SK-N-SH (cell line): ENCODE data around the gene INAFM2. TPM values are rescaled to one million over a fixed set of nuclear protein-coding genes. Genes with fewer than 3 reads are reported as not detected.

Source experiments
- CTCF ChIA-PET: fragments of 300-600, 350-600 bp; formaldehyde crosslinking; extraction: SDS; loops from one replicate; lab custom pipeline; 2021; lab: Yijun Ruan, JAX
- POLR2A ChIA-PET: fragments of 350-600 bp; sonication (Branson Sonifier 250); formaldehyde crosslinking; extraction: SDS; loops from one replicate; lab custom pipeline; 2020; ENCODE audit warnings: antibody characterized with exemption, inconsistent platforms; lab: Yijun Ruan, JAX
- DNase-seq: peaks from one replicate; pipeline ENCODE4 v3.0.0; 2012
- H2AFZ ChIP-seq: fragments of 200-600 bp; sonication (generic); 2 replicates; pipeline ENCODE4 v1.8.1; 2016; ENCODE audit warnings: antibody characterized with exemption, mild to moderate bottlenecking, low read depth
- H3F3A ChIP-seq: fragments of 200-600 bp; sonication (generic); replicated peaks from 2 replicates; pipeline ENCODE3; 2016; ENCODE audit warnings: antibody characterized with exemption, mild to moderate bottlenecking; ENCODE audit not compliant: insufficient read depth
- H3K27ac ChIP-seq, 2 experiments: fragments of 200-500 bp in 1 of 2; fragments of 200-600 bp in 1 of 2; sonication (Bioruptor generic) in 1 of 2; sonication (generic), shearing (Covaris generic) in 1 of 2; 2 replicates each; pipeline versions ENCODE4 v1.5.1 to v1.6.1; 2014 to 2016; ENCODE audit warnings: low read depth in 2 of 2, inconsistent platforms in 1 of 2, low read length in 1 of 2, mild to moderate bottlenecking in 1 of 2, mixed read lengths in 1 of 2
- H3K27me3 ChIP-seq: fragments of 200-600 bp; sonication (generic), shearing (Covaris generic); 2 replicates; pipeline ENCODE4 v1.6.1; 2016; ENCODE audit warnings: mixed run types; ENCODE audit not compliant: insufficient read depth
- H3K36me3 ChIP-seq, 2 experiments: fragments of 200-500 bp in 1 of 2; fragments of 200-600 bp in 1 of 2; sonication (Bioruptor generic) in 1 of 2; sonication (generic) in 1 of 2; replicated peaks in 1 of 2; 2 replicates each; pipeline versions ENCODE3 to v1.5.1; 2014 to 2016; ENCODE audit warnings: low read length in 1 of 2, mild to moderate bottlenecking in 1 of 2; ENCODE audit not compliant: insufficient read depth in 2 of 2, control insufficient read depth in 1 of 2
- H3K4me1 ChIP-seq, 2 experiments: fragments of 200-500 bp in 1 of 2; fragments of 200-600 bp in 1 of 2; sonication (Bioruptor generic) in 1 of 2; sonication (generic), shearing (Covaris generic) in 1 of 2; 2 replicates each; pipeline versions ENCODE4 v1.5.1 to v1.6.1; 2014 to 2016; ENCODE audit warnings: low read depth in 1 of 2, low read length in 1 of 2, mixed run types in 1 of 2; ENCODE audit not compliant: insufficient read depth in 2 of 2, control insufficient read depth in 1 of 2
- H3K4me2 ChIP-seq: fragments of 200-600 bp; sonication (generic), shearing (Covaris generic); 2 replicates; pipeline ENCODE4 v1.6.1; 2017; ENCODE audit warnings: mixed run types
- H3K4me3 ChIP-seq, 2 experiments: fragments of 200-500 bp in 1 of 2; fragments of 200-600 bp in 1 of 2; sonication (Bioruptor generic) in 1 of 2; sonication (generic), shearing (Covaris generic) in 1 of 2; 2 replicates each; pipeline versions ENCODE4 v1.5.1 to v1.8.1; 2014 to 2016; ENCODE audit warnings: low read depth in 2 of 2, inconsistent platforms in 1 of 2, low read length in 1 of 2, mild to moderate bottlenecking in 1 of 2, mixed read lengths in 1 of 2, moderate library complexity in 1 of 2
- H3K79me2 ChIP-seq: fragments of 200-600 bp; sonication (generic); 2 replicates; pipeline ENCODE4 v1.8.1; 2017; ENCODE audit warnings: mild to moderate bottlenecking; ENCODE audit not compliant: insufficient read depth
- H3K9ac ChIP-seq: fragments of 200-600 bp; sonication (generic); 2 replicates; pipeline ENCODE4 v1.6.1; 2017; ENCODE audit warnings: mixed run types
- H3K9me2 ChIP-seq: fragments of 200-600 bp; sonication (generic); 2 replicates; pipeline ENCODE4 v1.6.1; 2017; ENCODE audit warnings: mixed run types
- H3K9me3 ChIP-seq: fragments of 200-600 bp; sonication (generic); 2 replicates; pipeline ENCODE4 v1.6.1; 2017; ENCODE audit warnings: mixed run types, mild to moderate bottlenecking, moderate library complexity
- H4K20me1 ChIP-seq: fragments of 200-600 bp; sonication (generic); 2 replicates; pipeline ENCODE4 v1.6.1; 2017; ENCODE audit warnings: mild to moderate bottlenecking, mixed run types; ENCODE audit not compliant: insufficient read depth
- FOXJ3 ChIP-seq: sonication (generic); formaldehyde crosslinking; IDR thresholded peaks from 2 replicates; pipeline ENCODE4 v1.5.1; 2020; ENCODE audit warnings: mild to moderate bottlenecking, missing genetic modification reagents
- GABPA ChIP-seq: IDR thresholded peaks from 2 replicates; pipeline ENCODE4 v1.4.0; 2012; ENCODE audit warnings: low read depth, mild to moderate bottlenecking
- MXI1 ChIP-seq: IDR thresholded peaks from 2 replicates; pipeline ENCODE4 v1.6.1; 2012; ENCODE audit warnings: mild to moderate bottlenecking, low read depth, low read length, improper control_type of control experiment
- RXRA ChIP-seq: IDR thresholded peaks from 2 replicates; pipeline ENCODE4 v1.4.0; 2012; ENCODE audit warnings: low read depth, mild to moderate bottlenecking, borderline replicate concordance
- SIN3A ChIP-seq: IDR thresholded peaks from 2 replicates; pipeline ENCODE4 v1.6.1; 2012; ENCODE audit warnings: low read depth, mild to moderate bottlenecking, low read length, moderate library complexity, borderline replicate concordance
- TEAD4 ChIP-seq: IDR thresholded peaks from 2 replicates; pipeline ENCODE4 v1.4.0; 2012; ENCODE audit warnings: mild to moderate bottlenecking, borderline replicate concordance; ENCODE audit not compliant: insufficient read depth
- WGBS: methylation state at CpG from one replicate; pipeline ENCODE4 v1.1.6; 2017; ENCODE audit warnings: low lambda C conversion rate; 5-methylcytosine and 5-hydroxymethylcytosine counted together
- polyA plus RNA-seq, 3 experiments: library from polyadenylated mRNA; depleted of rRNA; stranded (reverse); fragments of >200 nt; gene quantifications; 2 replicates each; pipeline ENCODE4 v1.2.3, GENCODE V29; 2012
- TF ChIP-seq, protein P1 (sequence below): IDR thresholded peaks from 2 replicates; pipeline ENCODE4 v1.4.0; 2012; ENCODE audit warnings: low read depth, borderline replicate concordance
- TF ChIP-seq, protein P2 (sequence below): fragments of 150-350 bp; IDR thresholded peaks from 2 replicates; pipeline ENCODE4 v1.6.1; 2017; ENCODE audit warnings: antibody characterized with exemption, low read length, low read depth, borderline replicate concordance
- TF ChIP-seq, protein P3 (sequence below): IDR thresholded peaks from 2 replicates; pipeline ENCODE4; 2012
- TF ChIP-seq, protein P4 (sequence below): fragments of 150-350 bp; IDR thresholded peaks from 2 replicates; pipeline ENCODE4 v1.6.1; 2016; ENCODE audit warnings: mild to moderate bottlenecking, low read depth, low read length

Gene INAFM2
- polyA plus RNA-seq, 1 of the 3 experiments (the other 2 are of a cell fraction): 7.8 TPM

DNA sequence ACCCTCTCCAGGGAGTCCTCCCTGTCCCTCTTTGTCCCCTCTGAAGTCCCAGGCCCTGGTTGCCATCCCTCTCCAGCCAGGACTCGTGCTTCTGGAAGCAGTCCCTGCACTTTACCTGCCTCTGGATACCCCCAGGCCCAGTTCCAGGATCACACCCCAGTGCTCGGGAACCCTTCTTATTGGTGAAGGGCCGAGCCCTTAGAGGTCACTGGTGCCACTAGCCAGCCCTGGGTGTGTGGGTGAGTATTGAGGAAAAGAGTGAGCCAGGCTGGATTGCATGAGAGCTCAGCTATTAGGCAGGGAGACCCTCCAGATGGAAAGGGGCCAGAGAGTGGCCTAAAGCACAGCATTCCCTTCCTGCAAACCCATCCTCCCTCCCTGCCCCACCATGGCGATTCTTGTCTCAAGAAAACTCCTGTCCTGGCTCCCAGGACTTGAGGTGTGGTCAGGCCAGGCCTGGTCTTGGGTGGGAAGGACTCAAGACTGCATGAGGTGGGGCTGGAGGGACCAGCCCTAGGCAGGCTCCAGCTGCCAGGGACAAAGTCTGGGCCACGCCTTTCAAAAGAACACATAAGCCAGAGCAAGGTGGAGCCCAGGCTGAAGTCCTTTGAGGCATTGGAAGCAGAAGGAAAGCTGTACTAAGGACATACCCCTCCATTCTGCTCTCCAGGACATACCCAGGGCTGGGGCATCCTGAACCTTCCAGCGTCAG lies 22.5 kb downstream of the INAFM2 start:
- no peak overlapping the region for H3K27ac ChIP-seq
- no peaks in the 10 kb centered on the region for H3K9me2 ChIP-seq
- H3K27me3 ChIP-seq: no peaks in the 10 kb centered on the region
- CTCF ChIA-PET: interaction anchor here (1.7 to 70.6 kb wide), 6 partner anchors 4 to 123 kb away, joined by 4 to 2194 read pairs (median 160); partner anchors contain the start of genes ANKRD63, CCDC9B, DISP2 and INAFM2
- H3K9me3 ChIP-seq: no peaks in the 10 kb centered on the region
- H3K4me3 ChIP-seq: no peak overlapping the region
- no peaks in the 10 kb centered on the region for H4K20me1 ChIP-seq
- TF ChIP-seq, protein P1, sequence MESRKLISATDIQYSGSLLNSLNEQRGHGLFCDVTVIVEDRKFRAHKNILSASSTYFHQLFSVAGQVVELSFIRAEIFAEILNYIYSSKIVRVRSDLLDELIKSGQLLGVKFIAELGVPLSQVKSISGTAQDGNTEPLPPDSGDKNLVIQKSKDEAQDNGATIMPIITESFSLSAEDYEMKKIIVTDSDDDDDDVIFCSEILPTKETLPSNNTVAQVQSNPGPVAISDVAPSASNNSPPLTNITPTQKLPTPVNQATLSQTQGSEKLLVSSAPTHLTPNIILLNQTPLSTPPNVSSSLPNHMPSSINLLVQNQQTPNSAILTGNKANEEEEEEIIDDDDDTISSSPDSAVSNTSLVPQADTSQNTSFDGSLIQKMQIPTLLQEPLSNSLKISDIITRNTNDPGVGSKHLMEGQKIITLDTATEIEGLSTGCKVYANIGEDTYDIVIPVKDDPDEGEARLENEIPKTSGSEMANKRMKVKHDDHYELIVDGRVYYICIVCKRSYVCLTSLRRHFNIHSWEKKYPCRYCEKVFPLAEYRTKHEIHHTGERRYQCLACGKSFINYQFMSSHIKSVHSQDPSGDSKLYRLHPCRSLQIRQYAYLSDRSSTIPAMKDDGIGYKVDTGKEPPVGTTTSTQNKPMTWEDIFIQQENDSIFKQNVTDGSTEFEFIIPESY: no peak
- TF ChIP-seq, protein P2, sequence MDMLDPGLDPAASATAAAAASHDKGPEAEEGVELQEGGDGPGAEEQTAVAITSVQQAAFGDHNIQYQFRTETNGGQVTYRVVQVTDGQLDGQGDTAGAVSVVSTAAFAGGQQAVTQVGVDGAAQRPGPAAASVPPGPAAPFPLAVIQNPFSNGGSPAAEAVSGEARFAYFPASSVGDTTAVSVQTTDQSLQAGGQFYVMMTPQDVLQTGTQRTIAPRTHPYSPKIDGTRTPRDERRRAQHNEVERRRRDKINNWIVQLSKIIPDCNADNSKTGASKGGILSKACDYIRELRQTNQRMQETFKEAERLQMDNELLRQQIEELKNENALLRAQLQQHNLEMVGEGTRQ: no peak
- TF ChIP-seq TEAD4 (no peak), MXI1 (no peak), SIN3A (no peak), FOXJ3 (CRISPR knock-in tag) (no peak), GABPA (no peak), RXRA (no peak)
- TF ChIP-seq, protein P3, sequence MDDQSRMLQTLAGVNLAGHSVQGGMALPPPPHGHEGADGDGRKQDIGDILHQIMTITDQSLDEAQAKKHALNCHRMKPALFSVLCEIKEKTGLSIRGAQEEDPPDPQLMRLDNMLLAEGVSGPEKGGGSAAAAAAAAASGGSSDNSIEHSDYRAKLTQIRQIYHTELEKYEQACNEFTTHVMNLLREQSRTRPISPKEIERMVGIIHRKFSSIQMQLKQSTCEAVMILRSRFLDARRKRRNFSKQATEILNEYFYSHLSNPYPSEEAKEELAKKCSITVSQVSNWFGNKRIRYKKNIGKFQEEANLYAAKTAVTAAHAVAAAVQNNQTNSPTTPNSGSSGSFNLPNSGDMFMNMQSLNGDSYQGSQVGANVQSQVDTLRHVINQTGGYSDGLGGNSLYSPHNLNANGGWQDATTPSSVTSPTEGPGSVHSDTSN: no peak
- TF ChIP-seq, protein P4, sequence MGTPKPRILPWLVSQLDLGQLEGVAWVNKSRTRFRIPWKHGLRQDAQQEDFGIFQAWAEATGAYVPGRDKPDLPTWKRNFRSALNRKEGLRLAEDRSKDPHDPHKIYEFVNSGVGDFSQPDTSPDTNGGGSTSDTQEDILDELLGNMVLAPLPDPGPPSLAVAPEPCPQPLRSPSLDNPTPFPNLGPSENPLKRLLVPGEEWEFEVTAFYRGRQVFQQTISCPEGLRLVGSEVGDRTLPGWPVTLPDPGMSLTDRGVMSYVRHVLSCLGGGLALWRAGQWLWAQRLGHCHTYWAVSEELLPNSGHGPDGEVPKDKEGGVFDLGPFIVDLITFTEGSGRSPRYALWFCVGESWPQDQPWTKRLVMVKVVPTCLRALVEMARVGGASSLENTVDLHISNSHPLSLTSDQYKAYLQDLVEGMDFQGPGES: no peak
- TF ChIP-seq, all 33 proteins: peak for 0
- Histone ChIP-seq H3K79me2 (peaks cover 5% of the 10 kb centered on the region), H3F3A (peaks cover 34% of the 10 kb centered on the region), H3K9ac (no peak overlapping the region), H3K36me3 (no peaks in the 10 kb centered on the region), H3K4me2 (no peak overlapping the region), H2AFZ (no peak overlapping the region), H3K4me1 (peaks cover 18 to 27% of the 10 kb centered on the region in 2 experiments; a peak in 3 of 4 replicates)
- no peak for DNase-seq
- WGBS: 73% methylated on average over 3 of the region's 6 CpGs
- POLR2A ChIA-PET: interaction anchor here (1.3 kb wide), 1 partner anchor 71 kb away, joined by 5 read pairs; no protein-coding TSS in a partner anchor
